ENCODE results near the gene LRRC30.

DNA sequence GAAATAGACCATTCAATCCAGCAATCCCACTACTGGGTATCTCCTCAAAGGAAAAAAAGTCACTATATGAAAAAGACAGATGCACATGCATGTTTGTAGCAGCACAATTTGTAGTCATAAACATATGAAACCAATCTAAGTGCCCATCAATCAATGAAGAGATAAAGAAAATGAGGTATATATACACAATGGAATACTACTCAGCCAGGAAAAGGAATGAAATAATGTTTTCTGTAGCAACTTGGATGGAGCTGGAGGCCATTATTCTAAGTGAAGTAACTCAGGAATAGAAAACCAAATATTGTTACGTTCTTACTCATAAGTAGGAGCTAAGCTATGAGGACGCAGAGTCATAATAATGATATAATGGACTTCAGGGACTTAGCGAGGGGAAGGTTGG lies 45.2 kb upstream of the LRRC30 start:
- TF ChIP-seq CTCF (IDR thresholded peaks at IDR 0.05; ENCODE audit: low read depth, low read length) (no peak), EZH2phosphoT487 (IDR thresholded peaks at IDR 0.05; ENCODE audit: low read depth) (no peak)

All from OCI-LY3 (cell line).